Measurements from ENCODE around the gene FOLR2.

The FOLR2 gene

GRCh38 chr11:72233773-72234513 is 17.3 kb downstream of the FOLR2 start:
- Histone ChIP-seq H3K27me3 (ENCODE audit: control insufficient read depth, insufficient read depth, low read length) (no peaks in the 10 kb centered on the region), H3K27ac (no peak overlapping the region), H3K9ac (no peak overlapping the region), H3K36me3 (ENCODE audit: control insufficient read depth, insufficient read depth, low read length) (no peaks in the 10 kb centered on the region), H3K9me3 (ENCODE audit: control insufficient read depth, low read length) (no peaks in the 10 kb centered on the region), H3K4me2 (ENCODE audit: low read length) (no peak overlapping the region), H3K4me3 (ENCODE audit: low read depth, low read length) (no peak overlapping the region), H3K79me2 (no peaks in the 10 kb centered on the region), H2AFZ (no peak overlapping the region), H3K4me1 (no peaks in the 10 kb centered on the region)
- TF ChIP-seq CTCF (IDR thresholded peaks at IDR 0.05), result no peak

GRCh38 chr11:72234514-72234830 is 17.9 kb downstream of the FOLR2 start:
- Histone ChIP-seq H3K4me2 (ENCODE audit: low read length) (no peak overlapping the region), H3K27me3 (ENCODE audit: control insufficient read depth, insufficient read depth, low read length) (no peaks in the 10 kb centered on the region), H3K9ac (no peak overlapping the region), H3K36me3 (ENCODE audit: control insufficient read depth, insufficient read depth, low read length) (no peaks in the 10 kb centered on the region), H3K79me2 (no peaks in the 10 kb centered on the region), H3K27ac (no peak overlapping the region), H3K4me3 (ENCODE audit: low read depth, low read length) (no peak overlapping the region), H3K9me3 (ENCODE audit: control insufficient read depth, low read length) (no peaks in the 10 kb centered on the region), H2AFZ (no peak overlapping the region), H3K4me1 (peaks cover 3% of the 10 kb centered on the region)
- TF ChIP-seq CTCF (IDR thresholded peaks at IDR 0.05), result no peak

- Histone ChIP-seq H3K4me3 (ENCODE audit: low read depth, low read length) (no peak overlapping the region), H3K4me2 (ENCODE audit: low read length) (no peak overlapping the region), H3K79me2 (no peaks in the 10 kb centered on the region), H3K27ac (no peak overlapping the region), H3K9ac (no peak overlapping the region), H3K4me1 (peaks cover 3% of the 10 kb centered on the region), H2AFZ (no peak overlapping the region), H3K9me3 (ENCODE audit: control insufficient read depth, low read length) (no peaks in the 10 kb centered on the region), H3K27me3 (ENCODE audit: control insufficient read depth, insufficient read depth, low read length) (no peaks in the 10 kb centered on the region), H3K36me3 (ENCODE audit: control insufficient read depth, insufficient read depth, low read length) (no peaks in the 10 kb centered on the region)
- no peak for TF ChIP-seq CTCF (IDR thresholded peaks at IDR 0.05)
Observed at GRCh38 chr11:72234920-72235319, 18.3 kb downstream of the FOLR2 start.

GRCh38 chr11:72235351-72236057 is 18.9 kb downstream of the FOLR2 start:
- H3K4me1 ChIP-seq, result peaks cover 3% of the 10 kb centered on the region
- H3K9ac ChIP-seq, result no peak overlapping the region
- TF ChIP-seq CTCF (IDR thresholded peaks at IDR 0.05), result no peak
- no peak overlapping the region for H2AFZ ChIP-seq
- H3K27me3 ChIP-seq (ENCODE audit: control insufficient read depth, insufficient read depth, low read length), result no peaks in the 10 kb centered on the region
- no peaks in the 10 kb centered on the region for H3K9me3 ChIP-seq (ENCODE audit: control insufficient read depth, low read length)
- no peaks in the 10 kb centered on the region for H3K36me3 ChIP-seq (ENCODE audit: control insufficient read depth, insufficient read depth, low read length)
- H3K4me3 ChIP-seq (ENCODE audit: low read depth, low read length), result no peak overlapping the region
- no peak overlapping the region for H3K4me2 ChIP-seq (ENCODE audit: low read length)
- H3K79me2 ChIP-seq, result no peaks in the 10 kb centered on the region
- H3K27ac ChIP-seq, result no peak overlapping the region
